HG02970 (cell line): ENCODE results near the gene SLFNL1.

ENCODE experiments used
- ATAC-seq: cut with Tn5 transposase; IDR thresholded peaks from one replicate; pipeline ENCODE4 v1.9.1; 2021; ENCODE audit warnings: mild to moderate bottlenecking, moderate library complexity, moderate number of reproducible peaks; ENCODE audit not compliant: unreplicated experiment, low FRiP score

Gene SLFNL1

GRCh38 chr1:41020654-41021053 lies 871 bp downstream of the SLFNL1 start:
- no peak for ATAC-seq

DNA sequence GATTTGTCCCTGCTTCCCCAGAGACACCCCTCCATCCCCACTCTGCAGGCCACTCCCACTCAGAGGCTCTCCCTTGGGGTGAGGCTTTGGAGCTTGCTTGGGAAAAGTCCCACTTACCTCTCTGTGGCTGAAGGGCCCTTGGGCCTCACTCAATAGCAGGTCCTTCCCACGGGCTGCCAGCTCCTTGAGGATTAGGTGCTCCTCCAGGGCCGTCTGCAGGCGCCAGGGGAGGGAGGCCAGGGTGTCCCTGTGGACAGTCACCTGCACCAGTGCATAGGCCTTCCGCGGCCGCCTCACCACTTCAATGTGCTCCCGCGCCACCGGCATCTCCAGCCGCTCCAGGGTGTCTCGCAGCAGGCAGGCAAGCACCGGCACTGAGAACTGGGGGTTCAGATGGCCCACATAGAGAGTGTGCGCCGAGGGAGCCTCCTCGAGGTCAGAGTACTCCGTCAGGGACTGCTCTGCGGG lies 1.4 kb downstream of the SLFNL1 start:
- no peak for ATAC-seq

- no peak for ATAC-seq
Observed at GRCh38 chr1:41019353-41019745, 2.2 kb downstream of the SLFNL1 start.

- no peak for ATAC-seq
Observed at GRCh38 chr1:41018018-41018410, 3.5 kb downstream of the SLFNL1 start.

GRCh38 chr1:41017141-41018017 lies 4.1 kb downstream of the SLFNL1 start:
- ATAC-seq = no peak

DNA sequence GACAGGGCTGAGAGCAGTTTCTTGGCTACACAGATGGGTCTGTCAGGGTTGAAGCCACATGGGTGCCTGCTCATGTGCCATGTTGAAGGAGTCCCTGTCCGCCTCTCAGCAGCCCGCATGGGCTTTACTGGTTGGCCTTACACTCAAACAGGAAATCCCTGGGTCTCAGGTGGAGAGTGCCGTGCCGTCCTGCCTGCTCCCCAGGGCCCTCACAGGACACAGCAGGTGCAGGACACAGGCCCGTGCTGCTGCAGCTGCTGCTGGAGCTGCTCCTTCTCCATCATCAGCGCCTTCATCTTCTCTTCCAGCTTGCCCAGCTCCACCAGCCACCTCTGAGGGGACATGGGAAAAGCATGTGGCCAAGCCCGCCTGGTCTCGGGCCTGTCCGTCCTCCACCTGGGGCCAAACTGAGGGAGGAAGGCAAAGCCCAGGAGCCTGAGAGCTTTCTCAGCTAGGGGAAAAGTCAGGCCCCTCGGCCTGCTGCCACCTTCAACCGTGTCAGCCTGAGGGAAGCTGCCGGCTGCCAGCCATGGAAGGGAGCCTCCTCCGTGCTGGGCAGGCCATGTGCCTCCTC lies 5.5 kb downstream of the SLFNL1 start:
- ATAC-seq = no peak

- no peak for ATAC-seq
Observed at GRCh38 chr1:41015281-41015896, 6.1 kb downstream of the SLFNL1 start.

DNA sequence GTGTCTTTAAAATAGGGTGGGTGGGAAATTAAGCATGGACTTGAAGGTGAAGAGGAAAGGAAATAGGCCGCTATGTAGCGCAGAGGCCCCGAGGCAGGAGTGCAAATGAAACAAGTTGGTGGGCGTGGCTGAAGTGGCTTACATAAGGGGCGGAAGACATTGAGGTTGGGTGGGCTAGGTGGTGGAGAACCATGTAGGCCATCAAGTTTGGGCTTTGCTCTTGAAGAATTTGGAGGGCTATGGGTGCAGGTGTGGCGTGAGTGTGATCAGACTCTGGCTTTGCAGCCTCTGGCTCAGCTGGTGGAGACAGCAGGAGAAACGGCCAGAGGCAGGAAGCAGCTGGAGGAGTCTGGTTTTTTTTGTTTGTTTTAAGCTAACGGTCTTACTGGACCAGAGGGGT lies 6.7 kb downstream of the SLFNL1 start:
- no peak for ATAC-seq

- no peak for ATAC-seq
Observed at GRCh38 chr1:41013796-41014195, 7.7 kb downstream of the SLFNL1 start.

- ATAC-seq = no peak
Observed at GRCh38 chr1:41013024-41013423, 8.5 kb downstream of the SLFNL1 start.

GRCh38 chr1:41010345-41010744 lies 11.2 kb downstream of the SLFNL1 start:
- no peak for ATAC-seq

GRCh38 chr1:41009466-41009865 lies 12.1 kb downstream of the SLFNL1 start:
- ATAC-seq = no peak

GRCh38 chr1:41006942-41007865 lies 14.3 kb downstream of the SLFNL1 start:
- no peak for ATAC-seq

DNA sequence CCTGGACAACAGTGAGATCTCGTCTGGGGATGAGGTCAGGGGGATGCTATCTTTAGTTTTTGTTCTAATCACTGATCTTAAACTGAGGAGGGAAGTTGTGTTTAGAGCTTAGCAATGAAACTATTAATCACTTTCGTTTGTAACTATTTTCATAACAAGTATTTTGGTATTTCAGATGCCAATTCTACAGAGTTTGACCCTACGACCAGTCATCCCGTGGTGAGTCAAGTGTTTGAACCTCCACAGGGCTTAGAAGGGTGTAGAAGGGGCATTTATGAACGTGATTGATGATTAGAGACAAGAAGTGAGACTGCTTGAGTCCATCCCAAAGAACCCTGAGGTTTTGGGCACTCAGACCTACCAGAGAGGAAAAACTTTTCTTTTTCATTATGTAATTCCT lies 15.6 kb downstream of the SLFNL1 start:
- ATAC-seq = no peak

DNA sequence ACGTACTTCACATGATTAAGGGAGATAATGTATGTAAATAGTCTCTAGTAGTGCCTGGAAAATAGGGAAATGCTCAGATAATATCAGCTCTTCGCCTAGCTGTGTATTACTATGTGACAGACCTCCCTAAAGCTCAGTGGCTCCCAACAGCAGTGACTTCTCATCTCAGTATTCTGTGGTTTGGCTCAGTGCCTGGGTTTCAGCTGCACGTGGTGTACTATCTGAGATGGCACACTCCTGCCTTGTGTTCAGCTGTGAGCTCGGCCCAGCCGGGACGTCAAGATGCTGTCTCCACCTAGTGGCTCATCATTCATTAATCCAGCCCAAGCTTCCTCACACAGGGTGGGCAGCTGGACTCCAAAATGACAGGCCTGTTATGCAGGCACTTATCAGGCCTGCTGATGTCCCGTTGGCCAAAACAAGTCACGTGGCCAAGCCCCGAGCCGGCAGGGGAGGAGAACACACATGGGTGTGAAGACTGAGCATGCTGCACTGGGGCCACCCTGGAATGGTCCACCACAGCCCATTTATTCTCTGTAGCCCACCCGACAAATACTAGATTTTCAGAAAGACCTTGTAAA lies 17.8 kb downstream of the SLFNL1 start:
- ATAC-seq = peak; percentile 87

DNA sequence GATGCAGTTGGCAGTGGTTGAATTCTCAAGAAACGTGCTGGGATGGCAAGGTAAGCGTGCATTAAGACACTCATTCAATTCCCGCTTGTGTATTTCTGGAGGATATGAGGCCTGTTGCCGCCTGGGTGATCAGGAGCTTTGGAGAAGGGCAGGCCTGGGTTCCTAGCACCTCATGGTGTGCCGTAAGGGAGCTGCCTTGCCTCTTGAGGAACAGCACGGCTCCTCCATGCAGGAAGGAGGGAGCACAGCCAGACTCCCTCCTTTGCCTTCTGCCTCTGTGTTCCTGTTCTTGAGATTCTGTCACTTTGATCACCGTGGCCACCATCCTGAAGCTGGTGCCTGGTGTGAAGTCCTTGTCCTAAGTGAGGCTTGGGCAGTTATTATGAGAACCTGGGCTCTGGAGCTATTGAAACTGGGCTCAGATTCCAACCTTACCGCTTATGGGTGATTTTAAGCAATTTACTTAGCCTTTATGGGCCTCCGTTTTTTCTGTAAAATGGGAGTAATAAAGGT lies 18.3 kb downstream of the SLFNL1 start:
- peak; percentile 2 for ATAC-seq

- ATAC-seq = no peak
Observed at GRCh38 chr1:40998668-40999067, 22.9 kb downstream of the SLFNL1 start.

DNA sequence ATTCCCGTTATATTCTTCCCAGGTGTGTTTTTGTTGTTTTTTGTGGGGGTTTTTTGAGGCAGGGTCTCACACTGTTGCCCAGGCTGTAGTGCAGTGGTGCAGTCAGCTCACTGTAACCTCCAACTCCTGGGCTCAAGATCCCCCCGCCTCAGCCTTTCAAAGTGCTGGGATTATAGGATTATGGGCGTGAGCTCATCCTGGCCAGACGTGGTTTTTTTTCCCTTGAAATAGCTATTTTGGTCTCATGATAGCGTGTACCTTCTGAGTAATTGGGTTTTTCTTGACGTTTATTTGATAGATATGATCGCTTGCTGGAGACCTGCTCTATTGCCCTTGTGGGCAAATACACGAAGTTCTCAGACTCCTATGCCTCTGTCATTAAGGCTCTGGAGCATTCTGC lies 24.4 kb downstream of the SLFNL1 start:
- ATAC-seq = no peak

DNA sequence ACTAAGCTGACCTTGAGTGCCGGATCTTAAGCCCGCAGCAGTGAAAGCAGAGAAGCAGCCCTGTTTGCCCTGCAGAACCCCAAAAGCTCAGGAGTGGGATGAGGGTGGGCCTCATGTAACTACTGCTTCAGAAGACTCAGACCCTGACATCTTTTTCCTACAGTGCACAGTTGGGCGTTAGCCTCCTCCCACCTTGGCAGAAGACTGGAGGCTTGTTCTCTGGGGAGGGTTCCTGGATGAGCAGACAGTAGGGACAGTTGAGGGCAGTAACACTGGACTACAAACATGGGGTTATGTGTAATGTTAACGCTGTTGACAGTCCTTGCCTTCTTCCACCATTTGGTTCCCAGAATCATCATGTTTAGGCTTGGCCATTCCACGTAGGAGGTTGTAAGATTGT lies 32.5 kb downstream of the SLFNL1 start:
- no peak for ATAC-seq

DNA sequence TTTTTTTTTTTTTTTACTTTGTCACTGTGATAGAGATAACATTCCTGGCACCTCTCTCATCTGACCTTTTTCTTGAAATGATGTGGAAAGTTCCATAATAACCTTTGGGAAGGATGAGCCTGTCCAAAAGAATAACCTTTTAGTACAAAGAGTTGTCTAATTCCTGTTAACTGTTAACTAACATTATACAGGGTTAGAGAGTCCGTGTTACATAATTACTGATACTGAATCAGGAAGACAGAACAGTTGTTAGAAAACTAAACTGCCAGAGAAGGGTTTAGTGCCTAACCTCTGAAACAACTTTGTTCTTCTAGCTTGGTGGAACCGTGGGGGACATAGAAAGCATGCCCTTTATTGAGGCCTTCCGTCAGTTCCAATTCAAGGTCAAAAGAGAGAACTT lies 33.2 kb downstream of the SLFNL1 start:
- no peak for ATAC-seq
